HepG2 (cell line): ENCODE measurements around the gene JPH4. TPM values are rescaled to one million over a fixed set of nuclear protein-coding genes. Genes with fewer than 3 reads are reported as not detected.

ENCODE experiments used
- ATAC-seq: fragments of 200-7000 bp; cut with Tn5 transposase; 3 replicates; pipeline ENCODE4 v1.9.1; 2020; ENCODE audit warnings: mild to moderate bottlenecking, moderate library complexity
- BruUV-seq: library from RNA; stranded (reverse); fragments of 400-500 nt; replicated peaks from 2 replicates; lab custom pipeline; 2021; lab: Mats Ljungman, UMichigan
- CTCF ChIA-PET: fragments of 300-600 bp; formaldehyde crosslinking; extraction: SDS; loops from one replicate; lab custom pipeline; 2021; ENCODE audit warnings: low total read pairs, inconsistent platforms, low intra/inter-chr PET ratio; lab: Yijun Ruan, JAX
- POLR2A ChIA-PET: fragments of 350-600 bp; sonication (Branson Sonifier 250); formaldehyde crosslinking; loops from one replicate; lab custom pipeline; 2020; ENCODE audit warnings: antibody characterized with exemption, inconsistent platforms; lab: Yijun Ruan, JAX
- DNase-seq: peaks from one replicate; pipeline ENCODE4 v3.0.0-alpha.2; 2015; ENCODE audit warnings: low spot score
- FAIRE-seq: peaks from 3 replicates; lab custom pipeline; 2011; peaks lifted over from hg19 to GRCh38; lab: Jason Lieb, UNC
- H2AFZ ChIP-seq: one replicate; pipeline ENCODE4 v1.6.1; 2011; ENCODE audit warnings: low read length, inconsistent platforms
- H3K27ac ChIP-seq: fragments of 300-600 bp; 3 replicates; pipeline ENCODE4 v1.8.0; 2011; ENCODE audit warnings: mixed run types, mild to moderate bottlenecking, mixed read lengths, low read length, inconsistent platforms; ENCODE audit not compliant: insufficient read depth; ENCODE audit errors: extremely low read length
- H3K27me3 ChIP-seq, 2 experiments: fragments of 200-600 bp in 1 of 2; 2 replicates in 1 of 2; 3 replicates in 1 of 2; pipeline versions ENCODE4 v1.6.0 to v1.8.0; 2011; ENCODE audit warnings: low read length in 2 of 2, mild to moderate bottlenecking in 2 of 2, moderate library complexity in 2 of 2, inconsistent platforms in 1 of 2; ENCODE audit not compliant: insufficient read depth in 2 of 2, control insufficient read depth in 1 of 2
- H3K36me3 ChIP-seq, 2 experiments: fragments of 200-600 bp in 1 of 2; replicated peaks in 1 of 2; 2 replicates in 1 of 2; 3 replicates in 1 of 2; pipeline versions ENCODE4 v1.5.1 to v1.8.0; 2011; ENCODE audit warnings: low read length in 2 of 2, inconsistent platforms in 1 of 2; ENCODE audit not compliant: insufficient read depth in 2 of 2, control insufficient read depth in 1 of 2
- H3K4me1 ChIP-seq: 2 replicates; pipeline ENCODE4 v1.5.1; 2012; ENCODE audit warnings: low read length, inconsistent platforms; ENCODE audit not compliant: insufficient read depth
- H3K4me2 ChIP-seq: 2 replicates; pipeline ENCODE4 v1.6.0; 2011; ENCODE audit warnings: low read depth, low read length, inconsistent platforms
- H3K4me3 ChIP-seq, 3 experiments: fragments of 200-600 bp in 1 of 3; sonication (generic), shearing (Covaris generic) in 1 of 3; replicated peaks in 1 of 3; 2 replicates each; pipeline ENCODE4 v1.5.1; 2011 to 2016; ENCODE audit warnings: low read length in 3 of 3, inconsistent platforms in 2 of 3, low read depth in 2 of 3, mild to moderate bottlenecking in 2 of 3, control low read depth in 1 of 3, mixed read lengths in 1 of 3; ENCODE audit not compliant: insufficient read depth in 1 of 3
- H3K79me2 ChIP-seq: one replicate; pipeline ENCODE4 v1.6.1; 2011; ENCODE audit warnings: low read length, inconsistent platforms; ENCODE audit not compliant: insufficient read depth
- H3K9ac ChIP-seq: 2 replicates; pipeline ENCODE4 v1.6.0; 2011; ENCODE audit warnings: mild to moderate bottlenecking, low read depth, low read length, inconsistent platforms; ENCODE audit not compliant: insufficient read depth
- H3K9me3 ChIP-seq: 2 replicates; pipeline ENCODE4 v1.5.1; 2012; ENCODE audit warnings: mild to moderate bottlenecking, low read length
- H4K20me1 ChIP-seq: 2 replicates; pipeline ENCODE4 v1.6.0; 2011; ENCODE audit warnings: inconsistent platforms, mild to moderate bottlenecking, low read length, moderate library complexity; ENCODE audit not compliant: insufficient read depth
- DNMT1 ChIP-seq: sonication (generic); formaldehyde crosslinking; IDR thresholded peaks from 2 replicates; pipeline ENCODE4 v1.5.1; 2020; ENCODE audit warnings: mild to moderate bottlenecking, missing genetic modification reagents
- EEA1 ChIP-seq: sonication (generic); formaldehyde crosslinking; IDR thresholded peaks from 2 replicates; pipeline ENCODE4 v1.5.1; 2020; ENCODE audit warnings: mild to moderate bottlenecking, missing genetic modification reagents, borderline replicate concordance
- FOXJ3 ChIP-seq: sonication (generic); formaldehyde crosslinking; IDR thresholded peaks from 2 replicates; pipeline ENCODE4 v1.4.0; 2020; ENCODE audit warnings: missing genetic modification reagents, mild to moderate bottlenecking, borderline replicate concordance
- GATA4 ChIP-seq: sonication (generic); IDR thresholded peaks from 2 replicates; pipeline ENCODE4 v1.6.1; 2016; ENCODE audit warnings: antibody characterized with exemption, low read depth, borderline replicate concordance
- JUNB ChIP-seq: sonication (generic); formaldehyde crosslinking; IDR thresholded peaks from 2 replicates; pipeline ENCODE4 v1.8.0; 2022; ENCODE audit warnings: missing genetic modification reagents, mild to moderate bottlenecking, borderline replicate concordance
- NFKBIZ ChIP-seq: IDR thresholded peaks from 2 replicates; pipeline ENCODE4 v1.6.1; 2018; ENCODE audit warnings: missing genetic modification reagents, missing compliant biosample characterization
- POLR2G ChIP-seq: fragments of 200-400 bp; formaldehyde crosslinking; IDR thresholded peaks from 2 replicates; pipeline ENCODE4 v1.6.1; 2018; ENCODE audit warnings: mild to moderate bottlenecking, low read depth, low read length, moderate library complexity
- SETDB1 ChIP-seq: sonication (generic); formaldehyde crosslinking; IDR thresholded peaks from 2 replicates; pipeline ENCODE4 v1.5.1; 2020; ENCODE audit warnings: missing genetic modification reagents, mild to moderate bottlenecking, borderline replicate concordance
- ZFP41 ChIP-seq: sonication (generic); formaldehyde crosslinking; IDR thresholded peaks from 2 replicates; pipeline ENCODE4 v1.4.0; 2020; ENCODE audit warnings: mild to moderate bottlenecking, missing genetic modification reagents, borderline replicate concordance
- ZFP62 ChIP-seq: sonication (generic); formaldehyde crosslinking; IDR thresholded peaks from 2 replicates; pipeline ENCODE4 v1.4.0; 2020; ENCODE audit warnings: missing genetic modification reagents
- ZNF143 ChIP-seq: sonication (generic); formaldehyde crosslinking; IDR thresholded peaks from 2 replicates; pipeline ENCODE4 v1.4.0; 2020; ENCODE audit warnings: missing genetic modification reagents
- ZNF274 ChIP-seq: sonication (generic); formaldehyde crosslinking; IDR thresholded peaks from 2 replicates; pipeline ENCODE4 v1.5.1; 2020; ENCODE audit warnings: mild to moderate bottlenecking, missing genetic modification reagents
- ZNF282 ChIP-seq: fragments of 450-650 bp; IDR thresholded peaks from 2 replicates; pipeline ENCODE4 v1.6.1; 2018; ENCODE audit not compliant: partially characterized antibody
- ZNF329 ChIP-seq: sonication (generic); formaldehyde crosslinking; IDR thresholded peaks from 2 replicates; pipeline ENCODE4 v1.9.0; 2021; ENCODE audit warnings: low read depth, mild to moderate bottlenecking, missing genetic modification reagents
- ZNF430 ChIP-seq: sonication (generic); formaldehyde crosslinking; IDR thresholded peaks from 2 replicates; pipeline ENCODE4 v1.9.0; 2021; ENCODE audit warnings: mild to moderate bottlenecking, missing genetic modification reagents
- ZNF563 ChIP-seq: sonication (generic); formaldehyde crosslinking; IDR thresholded peaks from 2 replicates; pipeline ENCODE4 v1.8.0; 2022; ENCODE audit warnings: mild to moderate bottlenecking, moderate library complexity, missing genetic modification reagents
- ZNF616 ChIP-seq: sonication (generic); formaldehyde crosslinking; IDR thresholded peaks from 2 replicates; pipeline ENCODE4 v1.5.0; 2020; ENCODE audit warnings: low read depth, mild to moderate bottlenecking, missing genetic modification reagents
- WGBS: methylation state at CpG from one replicate; pipeline ENCODE4 v1.1.6; 2017; ENCODE audit warnings: low lambda C conversion rate; 5-methylcytosine and 5-hydroxymethylcytosine counted together
- in situ Hi-C: cut with HindIII; loops from 2 replicates; pipeline ENCODE4 v1.10.0; 2017; ENCODE audit warnings: low pct_unique_long_range_greater_than_20kb; ENCODE audit not compliant: extremely low pct_ligation_motif_present
- intact Hi-C: fragments of 100-400 bp; cut with micrococcal nuclease; formaldehyde crosslinking; loops from one replicate; pipeline ENCODE4 v1.10.0; 2022; ENCODE audit not compliant: unreplicated experiment
- polyA plus RNA-seq, 8 experiments: library from polyadenylated mRNA; depleted of rRNA in 3 of 8; stranded (reverse) in 7 of 8; unstranded in 1 of 8; fragments of >200 nt; fragmentation: Illumina TruSeq in 4 of 8; extraction: Trizol in 4 of 8; gene quantifications; 2 replicates each; pipeline versions ENCODE4 v1.2.1 to v1.2.3, GENCODE V29; 2011 to 2016; ENCODE audit warnings: low read depth in 4 of 8, missing spikeins in 1 of 8, mixed read lengths in 1 of 8; ENCODE audit not compliant: insufficient read depth in 1 of 8
- total RNA-seq, 5 experiments: library from RNA; depleted of rRNA; stranded (reverse); fragments of >200 nt; fragmentation: Illumina TruSeq; extraction: Trizol; gene quantifications; 2 replicates each; pipeline ENCODE4 v1.2.3, GENCODE V29; 2016; ENCODE audit warnings: low read depth in 1 of 5
- TF ChIP-seq, protein P1 (sequence below): sonication (generic); formaldehyde crosslinking; IDR thresholded peaks from 2 replicates; pipeline ENCODE4 v1.5.0; 2020; ENCODE audit warnings: mild to moderate bottlenecking, missing genetic modification reagents
- TF ChIP-seq, protein P2 (sequence below): sonication (generic); formaldehyde crosslinking; IDR thresholded peaks from 2 replicates; pipeline ENCODE4 v1.8.0; 2022; ENCODE audit warnings: mild to moderate bottlenecking, missing genetic modification reagents, moderate library complexity
- TF ChIP-seq, protein P3 (sequence below): sonication (generic); formaldehyde crosslinking; conservative IDR thresholded peaks from 2 replicates; pipeline ENCODE4 v1.8.1; 2023; ENCODE audit warnings: missing genetic modification reagents

JPH4 gene
- total and polyA plus RNA-seq, 2 of the 13 experiments (the other 11 are each of a cell fraction or from before 2014, with no cell fraction given) = 0.08 to 0.22 TPM

DNA sequence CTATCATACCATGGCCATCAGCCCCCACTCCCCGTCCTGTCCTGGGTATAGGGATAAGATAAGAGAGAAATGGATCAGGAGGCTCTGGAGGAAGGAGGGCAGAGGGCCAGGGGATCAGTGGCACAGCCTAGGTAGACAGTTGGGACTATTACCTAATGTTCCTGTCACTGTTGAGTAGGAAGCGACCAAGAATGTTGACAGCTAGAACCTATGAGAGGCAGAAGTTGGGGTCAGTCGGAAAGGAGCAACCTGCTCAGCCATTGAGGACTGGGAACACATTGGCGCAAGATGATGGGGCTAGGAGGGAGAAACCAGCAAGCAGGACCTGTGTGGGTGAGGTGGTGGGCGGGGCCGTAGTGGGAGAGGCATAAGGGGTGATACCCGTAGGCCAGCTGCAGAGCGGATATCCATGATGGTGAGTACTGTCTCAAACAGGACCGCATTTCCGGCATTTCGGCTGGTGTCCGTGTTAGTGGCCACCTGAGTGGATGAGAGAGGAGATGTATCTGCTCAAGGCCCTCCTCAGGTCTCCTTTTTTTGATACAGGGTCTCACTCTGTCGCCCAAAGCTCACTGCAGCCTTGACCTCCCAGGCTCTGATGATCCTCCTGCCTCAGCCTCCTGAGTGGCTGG is 14.3 kb downstream of the JPH4 start:
- intact Hi-C loops = no loop called here
- Histone ChIP-seq H3K9me3 (no peaks in the 10 kb centered on the region), H3K27ac (no peak overlapping the region), H3K4me2 (no peak overlapping the region), H3K4me1 (peaks cover 34% of the 10 kb centered on the region), H3K27me3 (no peaks in the 10 kb centered on the region; a peak in 1 of 5 replicates), H3K36me3 (peaks cover 44 to 67% of the 10 kb centered on the region in 2 experiments), H3K79me2 (peaks cover 7% of the 10 kb centered on the region), H3K9ac (no peak overlapping the region), H3K4me3 (no peak overlapping the region), H4K20me1 (peaks cover 13% of the 10 kb centered on the region; the same call in 1 of the 2 replicates), H2AFZ (no peak overlapping the region)
- WGBS = 98% methylated on average over 13 of the region's 13 CpGs
- FAIRE-seq (no peak), ATAC-seq (no peak), DNase-seq (no peak)
- POLR2A ChIA-PET = interaction anchor here (1.4 to 1.5 kb wide), 2 partner anchors 9 to 10 kb away, joined by 3 read pairs; no protein-coding TSS in a partner anchor
- in situ Hi-C loops = no loop called here
- BruUV-seq = no TSS peak
- CTCF ChIA-PET = interaction anchor here (10.9 kb wide), 1 partner anchor 83 kb away, joined by 275 read pairs; no protein-coding TSS in a partner anchor
- 0 out of 2 replicates have a peak, but pooled peaks have one; percentile 27 for TF ChIP-seq ZNF563
- TF ChIP-seq, protein P1, sequence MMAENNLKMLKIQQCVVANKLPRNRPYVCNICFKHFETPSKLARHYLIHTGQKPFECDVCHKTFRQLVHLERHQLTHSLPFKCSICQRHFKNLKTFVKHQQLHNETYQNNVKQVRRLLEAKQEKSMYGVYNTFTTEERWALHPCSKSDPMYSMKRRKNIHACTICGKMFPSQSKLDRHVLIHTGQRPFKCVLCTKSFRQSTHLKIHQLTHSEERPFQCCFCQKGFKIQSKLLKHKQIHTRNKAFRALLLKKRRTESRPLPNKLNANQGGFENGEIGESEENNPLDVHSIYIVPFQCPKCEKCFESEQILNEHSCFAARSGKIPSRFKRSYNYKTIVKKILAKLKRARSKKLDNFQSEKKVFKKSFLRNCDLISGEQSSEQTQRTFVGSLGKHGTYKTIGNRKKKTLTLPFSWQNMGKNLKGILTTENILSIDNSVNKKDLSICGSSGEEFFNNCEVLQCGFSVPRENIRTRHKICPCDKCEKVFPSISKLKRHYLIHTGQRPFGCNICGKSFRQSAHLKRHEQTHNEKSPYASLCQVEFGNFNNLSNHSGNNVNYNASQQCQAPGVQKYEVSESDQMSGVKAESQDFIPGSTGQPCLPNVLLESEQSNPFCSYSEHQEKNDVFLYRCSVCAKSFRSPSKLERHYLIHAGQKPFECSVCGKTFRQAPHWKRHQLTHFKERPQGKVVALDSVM (CRISPR knock-in tag) = 0 out of 2 replicates have a peak, but pooled peaks have one; percentile 14
- 0 out of 2 replicates have a peak, but pooled peaks have one; percentile 50 for TF ChIP-seq EEA1 (CRISPR knock-in tag)
- peak; percentile 62; the same call in 1 of the 2 replicates for TF ChIP-seq ZNF616 (CRISPR knock-in tag)
- TF ChIP-seq, protein P2, sequence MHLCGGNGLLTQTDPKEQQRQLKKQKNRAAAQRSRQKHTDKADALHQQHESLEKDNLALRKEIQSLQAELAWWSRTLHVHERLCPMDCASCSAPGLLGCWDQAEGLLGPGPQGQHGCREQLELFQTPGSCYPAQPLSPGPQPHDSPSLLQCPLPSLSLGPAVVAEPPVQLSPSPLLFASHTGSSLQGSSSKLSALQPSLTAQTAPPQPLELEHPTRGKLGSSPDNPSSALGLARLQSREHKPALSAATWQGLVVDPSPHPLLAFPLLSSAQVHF (CRISPR knock-in tag) = 0 out of 2 replicates have a peak, but pooled peaks have one; percentile 60
- no peak for TF ChIP-seq ZFP41
- TF ChIP-seq GATA4 = no peak
- TF ChIP-seq ZNF430 = no peak
- peak; percentile 20; the same call in 1 of the 2 replicates for TF ChIP-seq DNMT1 (CRISPR knock-in tag)
- TF ChIP-seq ZFP62 (CRISPR knock-in tag) = no peak
- 0 out of 2 replicates have a peak, but pooled peaks have one; percentile 22 for TF ChIP-seq ZNF274 (CRISPR knock-in tag)
- no peak for TF ChIP-seq SETDB1
- no peak for TF ChIP-seq FOXJ3
- peak; percentile 1; the same call in 1 of the 2 replicates for TF ChIP-seq POLR2G
- TF ChIP-seq, protein P3, sequence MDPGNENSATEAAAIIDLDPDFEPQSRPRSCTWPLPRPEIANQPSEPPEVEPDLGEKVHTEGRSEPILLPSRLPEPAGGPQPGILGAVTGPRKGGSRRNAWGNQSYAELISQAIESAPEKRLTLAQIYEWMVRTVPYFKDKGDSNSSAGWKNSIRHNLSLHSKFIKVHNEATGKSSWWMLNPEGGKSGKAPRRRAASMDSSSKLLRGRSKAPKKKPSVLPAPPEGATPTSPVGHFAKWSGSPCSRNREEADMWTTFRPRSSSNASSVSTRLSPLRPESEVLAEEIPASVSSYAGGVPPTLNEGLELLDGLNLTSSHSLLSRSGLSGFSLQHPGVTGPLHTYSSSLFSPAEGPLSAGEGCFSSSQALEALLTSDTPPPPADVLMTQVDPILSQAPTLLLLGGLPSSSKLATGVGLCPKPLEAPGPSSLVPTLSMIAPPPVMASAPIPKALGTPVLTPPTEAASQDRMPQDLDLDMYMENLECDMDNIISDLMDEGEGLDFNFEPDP = 0 out of 2 replicates have a peak, but pooled peaks have one; percentile 78
- 0 out of 2 replicates have a peak, but pooled peaks have one; percentile 52 for TF ChIP-seq ZNF329 (CRISPR knock-in tag)
- peak; percentile 49; the same call in 1 of the 2 replicates for TF ChIP-seq JUNB (CRISPR knock-in tag)
- peak; percentile 39; the same call in 1 of the 2 replicates for TF ChIP-seq ZNF143
- TF ChIP-seq ZNF282 = no peak
- no peak for TF ChIP-seq NFKBIZ (CRISPR knock-in tag)
